Neural cell (in vitro differentiated cells): ENCODE results near the gene GFI1. TPM values are rescaled to one million over a fixed set of nuclear protein-coding genes. Genes with fewer than 3 reads are reported as not detected.

Experiments
- H2AFZ ChIP-seq: fragments of 200-600, 300-800 bp; sonication (generic), shearing (Covaris generic); 2 replicates; pipeline ENCODE4 v1.6.0; 2014; ENCODE audit warnings: low read depth, mild to moderate bottlenecking, antibody characterized with exemption, low read length, moderate library complexity
- H3F3A ChIP-seq: fragments of 200-600 bp; shearing (Covaris generic); 2 replicates; pipeline ENCODE4 v1.6.1; 2016; ENCODE audit warnings: mild to moderate bottlenecking, moderate library complexity, mixed read lengths, antibody characterized with exemption, low read length; ENCODE audit not compliant: insufficient read depth, poor library complexity, severe bottlenecking
- H3K27ac ChIP-seq: fragments of 200-600, 300-800 bp; sonication (generic), shearing (Covaris generic); 2 replicates; pipeline ENCODE4 v1.5.1; 2014; ENCODE audit warnings: mild to moderate bottlenecking, low read length, moderate library complexity
- H3K27me3 ChIP-seq: fragments of 300-800, 200-600 bp; sonication (generic), shearing (Covaris generic); 2 replicates; pipeline ENCODE4 v1.6.0; 2014; ENCODE audit warnings: mild to moderate bottlenecking, low read depth, low read length, moderate library complexity; ENCODE audit not compliant: insufficient read depth
- H3K36me3 ChIP-seq: fragments of 300-800, 200-600 bp; sonication (generic), shearing (Covaris generic); 2 replicates; pipeline ENCODE4 v1.5.1; 2014; ENCODE audit warnings: mild to moderate bottlenecking, antibody characterized with exemption, low read length, moderate library complexity; ENCODE audit not compliant: insufficient read depth
- H3K4me2 ChIP-seq: fragments of 300-800, 200-600 bp; sonication (generic), shearing (Covaris generic); 2 replicates; pipeline ENCODE4 v1.6.0; 2014; ENCODE audit warnings: mild to moderate bottlenecking, low read length
- H3K4me3 ChIP-seq: fragments of 300-800, 200-600 bp; sonication (generic), shearing (Covaris generic); 2 replicates; pipeline ENCODE4 v1.5.1; 2014; ENCODE audit warnings: mild to moderate bottlenecking, low read length, moderate library complexity
- H3K79me2 ChIP-seq: fragments of 200-600 bp; shearing (Covaris generic); replicated peaks from 2 replicates; pipeline ENCODE4 v1.6.0; 2014; ENCODE audit warnings: mild to moderate bottlenecking, low read length, moderate library complexity; ENCODE audit not compliant: insufficient read depth
- H3K9ac ChIP-seq: fragments of 300-800, 200-600 bp; sonication (generic), shearing (Covaris generic); 2 replicates; pipeline ENCODE4 v1.6.1; 2016; ENCODE audit warnings: mild to moderate bottlenecking, low read length, mixed read lengths
- H3K9me2 ChIP-seq: fragments of 200-600 bp; shearing (Covaris generic); 2 replicates; pipeline ENCODE4 v1.6.1; 2016; ENCODE audit warnings: mild to moderate bottlenecking, low read length, mixed read lengths; ENCODE audit not compliant: insufficient read depth
- H3K9me3 ChIP-seq: fragments of 200-600, 300-800 bp; sonication (generic), shearing (Covaris generic); 2 replicates; pipeline ENCODE4 v1.6.1; 2016; ENCODE audit warnings: mild to moderate bottlenecking, mixed run types, low read length, moderate library complexity, mixed read lengths
- H4K20me1 ChIP-seq: fragments of 200-600 bp; shearing (Covaris generic); 2 replicates; pipeline ENCODE4 v1.6.1; 2016; ENCODE audit warnings: mild to moderate bottlenecking, mixed run types; ENCODE audit not compliant: insufficient read depth
- EP300 ChIP-seq: fragments of 450-650 bp; conservative IDR thresholded peaks from 2 replicates; pipeline ENCODE4 v1.6.1; 2014; ENCODE audit warnings: antibody characterized with exemption, mild to moderate bottlenecking, moderate library complexity; ENCODE audit not compliant: poor library complexity, severe bottlenecking
- EZH2 ChIP-seq: fragments of 200-600, 300-800 bp; shearing (Covaris generic), sonication (generic); IDR thresholded peaks from 2 replicates; pipeline ENCODE4 v1.6.1; 2014; ENCODE audit warnings: antibody characterized with exemption, low read length, borderline replicate concordance, mild to moderate bottlenecking; ENCODE audit not compliant: insufficient read depth, poor library complexity, severe bottlenecking
- MXI1 ChIP-seq: fragments of 450-650 bp; conservative IDR thresholded peaks from 2 replicates; pipeline ENCODE4 v1.6.1; 2014; ENCODE audit warnings: antibody characterized with exemption, mild to moderate bottlenecking; ENCODE audit not compliant: poor library complexity, severe bottlenecking
- POLR2AphosphoS5 ChIP-seq: IDR thresholded peaks from 2 replicates; pipeline ENCODE4 v1.6.1; 2012
- RAD21 ChIP-seq: fragments of 450-650 bp; conservative IDR thresholded peaks from 2 replicates; pipeline ENCODE4 v1.6.1; 2014; ENCODE audit warnings: antibody characterized with exemption, mild to moderate bottlenecking, moderate library complexity
- SMC3 ChIP-seq: fragments of 450-650 bp; conservative IDR thresholded peaks from 2 replicates; pipeline ENCODE4 v1.6.1; 2014; ENCODE audit warnings: antibody characterized with exemption, mild to moderate bottlenecking, moderate library complexity; ENCODE audit not compliant: poor library complexity
- TAF1 ChIP-seq: IDR thresholded peaks from 2 replicates; pipeline ENCODE4 v1.6.1; 2012; ENCODE audit warnings: low read depth
- polyA plus RNA-seq: library from polyadenylated mRNA; depleted of rRNA; stranded (reverse); fragments of >200 nt; gene quantifications from 2 replicates; pipeline ENCODE4 v1.2.3, GENCODE V29; 2014
- TF ChIP-seq, protein P1 (sequence below): fragments of 450-650 bp; IDR thresholded peaks from 2 replicates; pipeline ENCODE4 v1.5.1; 2014; ENCODE audit warnings: antibody characterized with exemption, mild to moderate bottlenecking, moderate library complexity; ENCODE audit not compliant: poor library complexity, severe bottlenecking

GFI1 gene
- polyA plus RNA-seq, 1 donor from 2014 or later: not detected

DNA sequence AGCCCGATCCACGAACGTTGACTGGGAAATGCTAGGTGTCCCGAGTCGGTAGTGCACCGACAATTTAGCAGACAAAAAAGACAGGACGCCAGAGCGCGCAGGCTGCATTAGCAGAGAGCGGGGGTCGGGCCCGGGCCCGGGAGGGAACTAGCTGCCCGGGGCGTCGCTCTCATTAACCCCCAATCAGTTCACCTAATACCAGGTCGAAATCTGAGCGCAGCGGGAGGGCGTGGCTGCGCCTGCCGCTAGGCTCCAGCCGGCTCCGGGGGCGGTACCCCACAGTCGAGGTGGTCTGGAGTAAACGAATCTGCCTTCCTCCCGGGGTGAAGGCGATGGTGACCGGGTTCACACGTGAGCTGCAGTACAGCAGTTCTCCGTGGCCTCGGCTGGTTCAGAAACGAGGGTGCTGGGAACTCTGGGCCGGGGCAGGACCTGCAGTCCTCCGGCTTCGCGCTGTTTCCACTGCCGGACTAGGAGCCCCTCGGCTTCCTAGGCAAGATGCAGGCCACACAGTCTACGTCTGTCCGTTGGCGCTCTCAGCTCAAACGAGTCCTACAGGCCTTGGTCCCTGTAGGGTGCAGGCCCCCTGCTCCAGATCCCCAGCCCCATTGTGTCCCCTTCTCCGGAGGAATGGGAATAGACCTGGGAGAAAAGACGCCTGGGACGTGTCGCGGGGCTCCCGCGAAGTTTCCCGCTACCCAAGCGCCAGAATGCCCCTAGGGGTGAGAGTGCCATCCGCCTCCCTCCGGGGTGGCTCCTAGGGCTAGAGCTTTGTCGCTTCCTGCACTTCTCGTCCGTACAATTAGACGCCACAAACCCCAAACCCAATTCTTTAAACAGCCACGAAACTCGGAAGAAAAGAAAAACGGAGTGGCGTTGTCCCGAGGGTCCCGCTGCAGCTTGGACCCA is 2.0 kb downstream of the GFI1 start:
- no peak for TF ChIP-seq SMC3
- TF ChIP-seq MXI1: no peak
- TF ChIP-seq POLR2AphosphoS5: peak; percentile 84
- no peak for TF ChIP-seq TAF1
- TF ChIP-seq EP300: no peak
- TF ChIP-seq EZH2: peak; percentile 62
- TF ChIP-seq, protein P1, sequence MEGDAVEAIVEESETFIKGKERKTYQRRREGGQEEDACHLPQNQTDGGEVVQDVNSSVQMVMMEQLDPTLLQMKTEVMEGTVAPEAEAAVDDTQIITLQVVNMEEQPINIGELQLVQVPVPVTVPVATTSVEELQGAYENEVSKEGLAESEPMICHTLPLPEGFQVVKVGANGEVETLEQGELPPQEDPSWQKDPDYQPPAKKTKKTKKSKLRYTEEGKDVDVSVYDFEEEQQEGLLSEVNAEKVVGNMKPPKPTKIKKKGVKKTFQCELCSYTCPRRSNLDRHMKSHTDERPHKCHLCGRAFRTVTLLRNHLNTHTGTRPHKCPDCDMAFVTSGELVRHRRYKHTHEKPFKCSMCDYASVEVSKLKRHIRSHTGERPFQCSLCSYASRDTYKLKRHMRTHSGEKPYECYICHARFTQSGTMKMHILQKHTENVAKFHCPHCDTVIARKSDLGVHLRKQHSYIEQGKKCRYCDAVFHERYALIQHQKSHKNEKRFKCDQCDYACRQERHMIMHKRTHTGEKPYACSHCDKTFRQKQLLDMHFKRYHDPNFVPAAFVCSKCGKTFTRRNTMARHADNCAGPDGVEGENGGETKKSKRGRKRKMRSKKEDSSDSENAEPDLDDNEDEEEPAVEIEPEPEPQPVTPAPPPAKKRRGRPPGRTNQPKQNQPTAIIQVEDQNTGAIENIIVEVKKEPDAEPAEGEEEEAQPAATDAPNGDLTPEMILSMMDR: no peak
- H2AFZ ChIP-seq: no peak overlapping the region
- H3K9me2 ChIP-seq: no peaks in the 10 kb centered on the region
- no peak overlapping the region for H3K27ac ChIP-seq
- peaks cover 98% of the 10 kb centered on the region for H3K27me3 ChIP-seq
- no peaks in the 10 kb centered on the region for H3F3A ChIP-seq
- H4K20me1 ChIP-seq: no peaks in the 10 kb centered on the region
- H3K79me2 ChIP-seq: no peaks in the 10 kb centered on the region
- H3K9me3 ChIP-seq: no peaks in the 10 kb centered on the region
- H3K4me2 ChIP-seq: no peak overlapping the region
- H3K4me3 ChIP-seq: peak overlapping the region; percentile 61
- H3K9ac ChIP-seq: no peak overlapping the region
- no peaks in the 10 kb centered on the region for H3K36me3 ChIP-seq

DNA sequence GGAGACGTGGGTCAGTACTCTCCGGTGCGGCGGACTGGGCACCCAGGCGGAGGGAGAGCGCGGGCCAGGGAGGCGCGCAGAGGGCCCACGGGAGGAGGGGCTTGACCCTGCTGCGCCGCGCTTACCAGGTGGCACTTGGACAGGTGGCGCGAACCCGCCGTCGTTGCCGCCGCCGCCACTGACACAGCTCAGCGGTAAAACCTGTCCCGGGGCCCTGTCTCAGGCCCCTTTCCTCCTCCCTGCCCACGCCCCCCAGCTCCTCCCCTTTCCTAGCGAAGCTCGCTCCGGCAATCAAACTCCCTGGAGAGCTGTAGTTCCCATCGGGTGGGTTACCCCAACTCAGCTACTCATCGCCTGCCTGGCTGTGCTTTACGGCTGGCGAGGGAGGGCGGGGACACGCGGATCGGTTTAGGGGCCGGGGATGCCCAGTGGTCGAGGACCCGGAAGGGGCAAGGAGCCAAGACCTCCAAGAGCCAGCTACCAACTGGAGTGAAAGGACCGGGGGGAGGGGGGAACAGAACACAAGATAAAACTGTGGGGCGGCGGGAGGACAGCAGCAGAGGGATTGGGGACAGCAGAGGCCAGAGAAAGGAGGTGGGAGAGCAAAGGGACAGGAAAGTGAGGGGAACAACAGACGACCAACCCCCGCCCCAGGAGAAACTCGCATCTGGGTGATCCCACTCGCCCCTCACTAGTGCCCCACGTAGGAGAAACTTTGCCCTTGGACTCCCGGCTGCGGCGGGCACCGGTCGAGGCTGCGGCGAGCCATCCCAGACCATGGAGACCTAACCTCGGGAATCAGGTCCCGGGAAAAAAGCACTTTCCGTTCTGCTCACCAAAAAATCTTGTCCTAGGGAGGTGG is 2.9 kb downstream of the GFI1 start:
- Histone ChIP-seq H3K27ac (no peak overlapping the region), H3K79me2 (no peaks in the 10 kb centered on the region)

More for the DNA sequence above, 2.9 kb downstream of the GFI1 start:
- no peak overlapping the region for H3K9ac ChIP-seq
- no peak overlapping the region for H3K4me2 ChIP-seq
- no peaks in the 10 kb centered on the region for H3K9me3 ChIP-seq
- H3K9me2 ChIP-seq: no peaks in the 10 kb centered on the region
- peaks cover 99% of the 10 kb centered on the region for H3K27me3 ChIP-seq
- no peaks in the 10 kb centered on the region for H3F3A ChIP-seq
- H3K36me3 ChIP-seq: no peaks in the 10 kb centered on the region
- H2AFZ ChIP-seq: no peak overlapping the region
- no peaks in the 10 kb centered on the region for H4K20me1 ChIP-seq
- TF ChIP-seq RAD21: no peak
- TF ChIP-seq POLR2AphosphoS5: peak; percentile 61
- peak overlapping the region; percentile 25 for H3K4me3 ChIP-seq
